HG03571 (cell line): Measurements from ENCODE around the gene PUS10.
A peak's percentile ranks its signal among the peaks of the same experiment; 100 is the strongest.
"Not testable (repeated sequence)": the region's sequence is repeated elsewhere in the genome, so short reads cannot be mapped to it uniquely, and the experiment has no call there.

Source experiments
- ATAC-seq: cut with Tn5 transposase; IDR thresholded peaks from one replicate; pipeline ENCODE4 v1.9.1; 2021; ENCODE audit not compliant: unreplicated experiment

The PUS10 gene

DNA sequence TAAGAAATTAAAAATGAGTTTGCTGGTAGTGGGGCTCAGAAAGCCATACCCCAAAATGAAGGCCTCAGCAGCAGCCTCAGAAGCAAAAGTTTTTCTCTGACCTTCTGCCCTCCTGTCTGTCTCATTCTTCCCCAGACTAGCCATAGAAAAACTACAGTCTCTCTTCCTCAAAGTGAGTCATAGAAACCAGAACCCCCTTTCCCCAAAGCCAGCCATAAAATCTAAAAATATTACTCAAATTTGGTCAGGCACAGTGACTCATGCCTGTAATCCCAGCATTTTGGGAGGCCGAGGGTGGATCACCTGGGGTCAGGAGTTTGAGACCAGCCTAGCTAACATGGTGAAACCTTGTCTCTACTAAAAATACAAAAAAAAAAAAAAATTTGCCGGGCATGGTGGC is 5.8 kb downstream of the PUS10 start:
- not testable (repeated sequence) for ATAC-seq

DNA sequence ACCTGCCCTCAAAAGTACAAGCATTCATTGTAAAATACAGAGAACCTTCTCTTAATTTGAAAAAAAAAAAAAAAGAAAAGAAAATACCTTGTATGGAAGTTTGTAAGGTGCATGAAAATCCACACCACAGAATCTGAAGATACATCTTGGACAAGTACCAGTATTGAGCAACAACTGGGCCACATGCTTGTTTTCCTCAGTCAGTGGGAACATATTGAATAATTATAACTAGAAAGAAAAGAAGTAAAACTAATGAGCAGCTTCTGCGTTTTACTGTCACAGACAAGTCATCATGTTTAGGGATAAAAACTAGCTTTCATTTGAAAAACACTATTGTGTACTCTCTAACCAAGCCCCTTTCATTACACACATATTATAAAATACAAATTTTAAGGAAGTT is 6.4 kb downstream of the PUS10 start:
- ATAC-seq, result no peak

DNA sequence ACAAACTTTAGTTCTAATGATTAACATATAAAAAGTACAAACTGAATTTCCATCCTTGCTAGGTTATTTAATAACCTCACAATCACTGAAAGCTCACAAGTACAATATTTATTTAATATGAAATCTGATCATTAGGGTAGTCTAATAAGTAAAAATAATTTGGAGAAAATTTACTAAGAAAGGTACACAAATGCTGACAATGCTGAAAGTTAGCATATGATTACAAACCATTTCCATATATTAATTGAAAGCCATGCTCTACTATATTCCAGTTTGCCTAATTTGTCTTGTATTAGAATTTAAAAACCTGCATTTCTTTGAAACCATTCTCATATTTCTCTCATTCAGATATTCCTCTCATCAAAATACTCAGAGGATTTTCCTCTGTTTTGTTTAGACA is 8.7 kb downstream of the PUS10 start:
- ATAC-seq, result no peak

- ATAC-seq, result no peak
Measured at GRCh38 chr2:61006486-61007105, 11.5 kb downstream of the PUS10 start.

DNA sequence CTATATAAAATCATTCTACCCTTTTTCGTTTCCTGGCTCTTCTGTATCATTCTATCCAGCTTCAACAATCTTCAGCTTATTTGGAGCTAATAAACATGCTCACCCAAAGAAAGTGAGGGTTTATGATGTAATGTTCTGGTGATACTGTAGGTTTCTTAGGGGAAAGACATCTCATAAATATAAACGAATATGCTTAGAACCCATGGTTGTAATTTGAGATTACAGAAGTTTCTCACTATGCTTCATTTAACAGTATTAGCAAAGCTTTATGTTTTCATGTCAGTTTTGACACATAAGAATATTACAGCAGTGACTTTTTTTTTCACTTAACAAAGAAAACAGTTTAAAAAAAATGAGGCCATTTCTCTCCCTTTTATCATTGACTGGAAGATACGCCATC is 12.3 kb downstream of the PUS10 start:
- no peak for ATAC-seq

DNA sequence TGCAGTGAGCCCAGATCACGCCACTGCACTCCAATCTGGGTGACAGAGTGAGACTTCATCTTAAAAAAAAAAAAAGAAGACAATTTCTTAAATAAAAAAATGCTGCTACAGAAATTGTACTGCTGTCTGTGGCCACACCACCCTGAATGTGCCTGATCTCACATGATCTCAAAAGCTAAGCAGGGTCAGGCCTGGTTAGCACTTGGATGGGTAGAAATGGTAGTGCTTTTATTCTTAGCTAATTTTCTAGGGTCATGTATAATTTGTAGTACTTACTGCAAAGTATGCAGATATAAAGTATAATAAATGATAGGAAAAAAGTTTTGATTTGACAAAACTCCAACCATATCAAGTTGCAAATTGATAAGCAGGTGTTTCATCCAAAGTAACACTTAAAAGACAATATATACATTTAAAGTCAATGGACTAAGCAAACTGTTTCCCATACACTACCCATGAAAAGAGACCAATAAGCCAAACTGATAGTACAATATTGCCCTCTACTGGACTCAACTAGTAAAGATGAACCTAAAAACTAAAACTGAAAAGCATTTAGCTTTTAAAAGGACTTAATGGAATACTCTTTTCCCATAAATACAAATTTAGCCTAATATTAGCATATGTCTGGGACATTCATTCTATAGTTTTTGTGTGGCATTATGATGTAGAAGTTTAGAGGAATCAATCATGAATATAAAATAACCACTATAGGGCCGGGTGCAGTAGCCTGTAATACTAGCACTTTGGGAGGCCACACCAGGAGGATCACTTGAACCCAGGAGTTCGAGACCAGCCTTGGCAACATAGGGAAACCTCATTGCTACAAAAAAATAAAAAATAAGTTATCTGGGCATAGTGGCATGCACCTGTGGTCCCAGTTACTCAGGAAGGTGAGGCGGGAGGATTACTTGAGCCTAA is 19.2 kb downstream of the PUS10 start:
- ATAC-seq, result no peak

DNA sequence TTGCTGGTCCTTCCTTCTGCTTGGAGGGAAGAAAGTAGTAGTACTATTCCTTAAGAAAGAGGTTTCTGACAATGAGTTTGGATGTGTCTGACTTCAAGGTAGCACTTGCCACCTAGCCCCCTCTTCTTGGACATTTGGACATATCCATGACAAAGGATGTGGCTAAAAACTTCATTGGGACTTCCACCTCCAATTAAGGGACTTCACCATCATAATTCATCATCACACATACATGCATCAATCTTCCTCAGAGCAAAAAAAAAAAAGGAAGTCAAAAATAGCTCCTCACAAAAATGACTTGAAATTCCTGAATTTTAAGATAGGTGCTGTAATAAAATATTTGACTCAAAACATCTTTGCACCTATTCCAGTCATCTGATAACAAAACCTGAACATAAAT is 23.9 kb downstream of the PUS10 start:
- ATAC-seq, result no peak

DNA sequence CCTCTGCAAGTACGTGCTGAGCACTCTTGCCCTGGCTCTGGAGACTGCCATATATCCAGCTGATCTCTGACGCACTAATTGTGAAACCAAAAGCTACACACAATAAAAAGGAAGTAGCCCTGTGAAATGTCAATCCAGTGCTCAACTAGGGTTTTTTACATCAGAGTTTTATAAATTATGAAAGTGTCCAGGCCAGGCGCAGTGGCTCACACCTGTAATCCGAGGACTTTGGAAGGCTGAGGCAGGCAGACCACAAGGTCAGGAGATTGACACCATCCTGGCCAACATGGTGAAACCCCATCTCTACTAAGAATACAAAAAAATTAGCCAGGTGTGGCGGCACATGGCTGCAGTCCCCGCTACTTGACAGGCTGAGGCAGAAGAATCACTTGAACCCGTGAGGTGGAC is 25.1 kb downstream of the PUS10 start:
- peak; percentile 93 for ATAC-seq

- ATAC-seq, result no peak
Measured at GRCh38 chr2:60991644-60992043, 26.4 kb downstream of the PUS10 start.

- ATAC-seq, result no peak
Measured at GRCh38 chr2:60989259-60989658, 28.8 kb downstream of the PUS10 start.

DNA sequence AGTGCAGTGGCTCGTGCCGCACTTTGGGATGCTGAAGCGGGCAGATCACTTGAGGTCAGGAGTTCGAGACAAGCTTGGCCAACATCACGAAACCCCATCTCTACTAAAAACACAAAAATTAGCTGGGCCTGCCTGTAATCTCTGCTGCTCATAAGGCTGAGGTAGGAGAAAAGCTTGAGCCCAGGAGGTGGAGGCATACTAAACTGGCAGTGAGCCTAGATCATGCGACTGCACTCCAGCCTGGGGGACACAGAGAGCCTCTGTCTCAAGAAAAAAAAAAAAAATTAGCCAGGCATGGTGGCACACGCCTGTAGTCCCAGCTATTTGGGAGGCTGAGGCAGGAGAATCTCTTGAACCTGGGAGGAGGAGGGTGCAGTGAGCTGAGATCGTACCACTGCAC is 30.4 kb downstream of the PUS10 start:
- ATAC-seq, result not testable (repeated sequence)

DNA sequence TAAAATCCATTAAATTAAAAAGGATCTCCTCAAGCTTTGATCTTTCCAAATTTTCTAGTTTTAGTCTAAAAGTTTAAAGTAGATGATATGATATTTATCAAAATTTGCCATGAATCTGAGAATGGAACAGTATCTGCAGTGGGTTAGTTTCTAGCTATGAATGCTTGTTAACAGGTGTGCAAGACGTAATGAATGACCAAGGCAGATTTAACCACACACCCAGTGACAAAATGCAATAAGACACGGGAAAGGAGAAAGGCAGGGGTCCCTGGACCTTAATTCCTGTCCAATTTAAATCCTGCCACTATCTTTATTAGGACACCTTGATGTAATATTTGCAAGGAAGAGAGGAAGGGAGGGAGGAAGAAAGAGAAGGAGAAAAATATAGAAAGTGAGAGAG is 31.0 kb downstream of the PUS10 start:
- no peak for ATAC-seq

- ATAC-seq, result peak; percentile 65
Measured at GRCh38 chr2:60984720-60985119, 33.3 kb downstream of the PUS10 start.

GRCh38 chr2:60982066-60982465 is 36.0 kb downstream of the PUS10 start:
- ATAC-seq, result not testable (repeated sequence)

DNA sequence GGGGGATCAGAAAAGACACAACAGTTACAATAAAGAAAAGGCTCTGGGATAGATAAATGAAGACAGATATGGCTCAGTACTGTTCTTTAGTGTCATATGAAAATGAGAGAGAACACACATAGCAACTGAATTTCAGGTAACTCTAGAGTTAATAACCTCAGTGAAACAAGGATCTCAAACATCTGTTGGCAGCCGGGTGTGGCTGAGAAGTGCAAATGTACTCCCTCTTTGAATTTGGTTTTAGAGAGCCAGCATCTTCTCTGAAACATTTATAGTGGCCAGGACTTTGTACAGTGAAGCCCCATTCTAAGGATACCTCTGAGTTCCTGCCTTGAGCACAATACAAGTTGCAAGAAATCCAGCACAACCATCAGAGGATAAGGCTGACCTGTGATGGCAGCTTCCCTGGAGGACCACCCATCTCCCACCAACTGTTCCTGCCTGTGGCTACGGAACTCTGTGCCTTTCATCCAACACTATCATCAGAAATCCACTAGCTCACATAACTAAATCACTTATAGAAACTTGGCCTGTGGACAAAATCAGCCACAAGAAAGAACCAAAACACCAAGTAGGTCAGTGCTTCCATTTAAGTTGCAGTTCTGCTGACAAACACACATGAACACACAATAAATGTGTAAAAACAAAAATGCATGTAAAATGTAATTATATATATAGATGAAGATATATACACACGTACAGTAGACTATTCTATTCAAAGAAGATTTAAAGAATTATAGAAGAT is 37.8 kb downstream of the PUS10 start:
- no peak for ATAC-seq

- ATAC-seq, result no peak
Measured at GRCh38 chr2:60979231-60979630, 38.8 kb downstream of the PUS10 start.

- no peak for ATAC-seq
Measured at GRCh38 chr2:60977562-60977895, 40.5 kb downstream of the PUS10 start.

GRCh38 chr2:60976875-60977561 is 41.0 kb downstream of the PUS10 start:
- ATAC-seq, result peak; percentile 31

GRCh38 chr2:60976256-60976850 is 41.7 kb downstream of the PUS10 start:
- no peak for ATAC-seq

DNA sequence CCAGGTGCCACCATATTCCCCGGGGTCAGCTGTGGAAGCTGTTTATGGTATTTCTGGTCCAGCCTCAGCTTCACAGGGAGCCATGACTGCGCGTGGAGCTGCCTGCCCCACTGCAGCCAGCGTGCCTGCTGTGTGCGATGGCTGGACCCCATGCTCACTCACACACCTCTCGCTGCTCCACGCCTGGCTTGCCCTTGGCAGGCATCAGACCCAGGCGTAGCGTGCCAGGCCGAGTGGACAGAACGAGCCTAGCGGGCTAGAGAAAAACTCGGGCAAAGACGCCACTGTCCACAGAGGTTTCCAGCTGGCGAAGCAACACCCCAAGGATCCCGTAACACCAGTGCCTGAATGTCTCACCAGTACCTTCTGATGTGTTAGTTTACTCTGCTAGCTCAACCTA is 43.4 kb downstream of the PUS10 start:
- ATAC-seq, result no peak

DNA sequence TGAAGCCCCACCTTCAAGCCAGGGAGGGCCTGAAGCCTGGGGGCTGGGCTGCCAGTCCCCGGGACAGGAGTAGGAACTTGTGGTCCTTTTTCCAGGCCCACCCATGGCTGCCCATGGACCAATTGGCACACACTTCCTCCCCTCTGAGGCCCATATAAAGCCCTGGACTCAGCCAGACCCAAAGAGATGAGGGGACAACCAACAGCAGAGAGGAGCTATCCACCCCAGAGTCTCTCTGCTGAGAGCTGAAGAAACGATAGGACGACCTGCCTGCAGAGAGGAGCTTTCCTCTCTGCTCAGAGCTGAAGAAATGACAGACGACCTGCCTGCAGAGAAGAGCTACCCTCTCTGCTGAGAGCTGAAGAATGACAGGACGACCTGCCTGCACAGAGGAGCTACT is 44.4 kb downstream of the PUS10 start:
- no peak for ATAC-seq
